Endothelial cell of umbilical vein (primary cell): Measurements from ENCODE around the gene RARRES2.
"Not testable (repeated sequence)": the region's sequence is repeated elsewhere in the genome, so short reads cannot be mapped to it uniquely, and the experiment has no call there.

ENCODE experiments used
- EZH2 ChIP-seq: IDR thresholded peaks from 2 replicates; pipeline ENCODE4 v1.6.1; 2012; ENCODE audit warnings: borderline replicate concordance, low read depth, mild to moderate bottlenecking, moderate library complexity, low read length, inconsistent platforms; ENCODE audit not compliant: severe bottlenecking
- FOS ChIP-seq: IDR thresholded peaks from 2 replicates; pipeline ENCODE4 v1.6.1; 2011; ENCODE audit warnings: mild to moderate bottlenecking, low read length, moderate library complexity, borderline replicate concordance; ENCODE audit not compliant: insufficient read depth
- JUN ChIP-seq: IDR thresholded peaks from 2 replicates; pipeline ENCODE4 v1.6.1; 2011; ENCODE audit warnings: borderline replicate concordance, low read depth; ENCODE audit not compliant: insufficient read length, insufficient read depth
- MYC ChIP-seq: IDR thresholded peaks from one replicate; pipeline ENCODE4 v1.6.1; 2011; ENCODE audit warnings: mild to moderate bottlenecking, low read depth, low read length
- POLR2A ChIP-seq: IDR thresholded peaks from 2 replicates; pipeline ENCODE4 v1.6.1; 2012; ENCODE audit warnings: low read depth, mild to moderate bottlenecking, control low read depth, low read length
- POLR2AphosphoS5 ChIP-seq: IDR thresholded peaks from 2 replicates; pipeline ENCODE4 v1.6.1; 2012; ENCODE audit warnings: low read depth, mild to moderate bottlenecking, control low read depth, low read length, moderate library complexity; ENCODE audit not compliant: insufficient read depth
- TF ChIP-seq, protein P1 (sequence below), 2 donors: IDR thresholded peaks; 1 replicate in 1 of 2; 2 replicates in 1 of 2; pipeline ENCODE4 v1.5.1; 2011; ENCODE audit warnings: low read length in 2 of 2, mild to moderate bottlenecking in 2 of 2, moderate library complexity in 2 of 2, control low read depth in 1 of 2, inconsistent platforms in 1 of 2, low read depth in 1 of 2; ENCODE audit not compliant: insufficient read depth in 1 of 2; ENCODE audit errors: extremely low read depth in 1 of 2
- TF ChIP-seq, protein P2 (sequence below): IDR thresholded peaks from 2 replicates; pipeline ENCODE4 v1.6.1; 2011; ENCODE audit not compliant: insufficient read depth, insufficient read length

DNA sequence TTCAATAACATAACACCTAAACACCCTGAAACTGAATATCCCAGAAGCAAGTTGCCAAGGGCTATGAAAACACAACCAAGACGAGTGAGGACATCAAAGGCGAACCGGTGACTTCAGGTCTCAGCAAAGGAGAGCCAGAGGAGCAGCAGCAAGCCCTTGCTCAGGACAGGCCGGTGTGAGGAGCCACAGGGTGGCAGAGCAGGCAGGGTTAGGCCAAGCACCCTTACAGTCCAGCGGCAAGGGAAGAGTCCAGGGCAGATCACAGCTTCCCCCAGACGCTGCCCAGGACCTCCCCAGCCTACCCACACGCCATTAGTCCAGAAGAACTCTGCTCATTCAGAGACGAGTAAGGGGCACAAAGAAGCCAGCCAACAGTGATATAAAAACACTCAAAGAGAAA is 45.8 kb downstream of the RARRES2 start:
- not testable (repeated sequence) for TF ChIP-seq POLR2A, EZH2, POLR2AphosphoS5, MYC, FOS, JUN
- TF ChIP-seq, protein P1, sequence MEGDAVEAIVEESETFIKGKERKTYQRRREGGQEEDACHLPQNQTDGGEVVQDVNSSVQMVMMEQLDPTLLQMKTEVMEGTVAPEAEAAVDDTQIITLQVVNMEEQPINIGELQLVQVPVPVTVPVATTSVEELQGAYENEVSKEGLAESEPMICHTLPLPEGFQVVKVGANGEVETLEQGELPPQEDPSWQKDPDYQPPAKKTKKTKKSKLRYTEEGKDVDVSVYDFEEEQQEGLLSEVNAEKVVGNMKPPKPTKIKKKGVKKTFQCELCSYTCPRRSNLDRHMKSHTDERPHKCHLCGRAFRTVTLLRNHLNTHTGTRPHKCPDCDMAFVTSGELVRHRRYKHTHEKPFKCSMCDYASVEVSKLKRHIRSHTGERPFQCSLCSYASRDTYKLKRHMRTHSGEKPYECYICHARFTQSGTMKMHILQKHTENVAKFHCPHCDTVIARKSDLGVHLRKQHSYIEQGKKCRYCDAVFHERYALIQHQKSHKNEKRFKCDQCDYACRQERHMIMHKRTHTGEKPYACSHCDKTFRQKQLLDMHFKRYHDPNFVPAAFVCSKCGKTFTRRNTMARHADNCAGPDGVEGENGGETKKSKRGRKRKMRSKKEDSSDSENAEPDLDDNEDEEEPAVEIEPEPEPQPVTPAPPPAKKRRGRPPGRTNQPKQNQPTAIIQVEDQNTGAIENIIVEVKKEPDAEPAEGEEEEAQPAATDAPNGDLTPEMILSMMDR (IDR thresholded peaks at IDR 0.05; ENCODE audit: extremely low read depth in 1 of 2, insufficient read depth in 1 of 2, low read depth in 1 of 2, low read length in 2 of 2): not testable (repeated sequence)
- TF ChIP-seq, protein P2, sequence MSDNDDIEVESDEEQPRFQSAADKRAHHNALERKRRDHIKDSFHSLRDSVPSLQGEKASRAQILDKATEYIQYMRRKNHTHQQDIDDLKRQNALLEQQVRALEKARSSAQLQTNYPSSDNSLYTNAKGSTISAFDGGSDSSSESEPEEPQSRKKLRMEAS: not testable (repeated sequence)
